Measurements from ENCODE around the gene FKBP2.

DNA sequence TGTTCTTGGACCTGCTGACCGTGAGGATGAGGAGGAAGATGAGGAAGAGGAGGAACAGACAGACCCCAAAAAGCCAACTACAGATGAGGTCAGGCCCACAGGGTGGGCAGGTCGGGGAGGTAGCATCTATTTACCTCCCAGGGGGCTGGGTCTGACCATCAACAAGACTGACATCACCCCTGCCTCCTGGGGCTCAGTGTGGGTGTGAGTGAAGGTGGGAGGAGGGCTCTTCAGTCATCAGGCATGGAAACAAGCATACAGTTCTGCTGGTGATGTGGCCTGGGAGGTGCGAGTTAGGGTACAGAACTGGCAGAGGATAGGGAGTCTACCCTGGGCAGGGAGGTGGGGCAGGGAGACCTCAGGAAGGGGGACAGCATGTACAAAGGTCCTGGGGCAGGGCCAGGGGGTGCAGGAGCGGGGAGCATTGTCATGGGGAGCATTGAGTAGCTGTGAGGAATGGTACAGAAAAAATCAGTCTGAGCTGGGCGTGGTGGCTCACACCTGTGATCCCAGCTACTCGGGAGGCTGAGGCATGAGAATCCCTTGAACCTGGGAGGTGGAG, 19.3 kb downstream of the FKBP2 start:
- TF ChIP-seq RXRA (IDR thresholded peaks at IDR 0.05) (no peak), NR2F2 (IDR thresholded peaks at IDR 0.05) (no peak)
- TF ChIP-seq, protein P1, sequence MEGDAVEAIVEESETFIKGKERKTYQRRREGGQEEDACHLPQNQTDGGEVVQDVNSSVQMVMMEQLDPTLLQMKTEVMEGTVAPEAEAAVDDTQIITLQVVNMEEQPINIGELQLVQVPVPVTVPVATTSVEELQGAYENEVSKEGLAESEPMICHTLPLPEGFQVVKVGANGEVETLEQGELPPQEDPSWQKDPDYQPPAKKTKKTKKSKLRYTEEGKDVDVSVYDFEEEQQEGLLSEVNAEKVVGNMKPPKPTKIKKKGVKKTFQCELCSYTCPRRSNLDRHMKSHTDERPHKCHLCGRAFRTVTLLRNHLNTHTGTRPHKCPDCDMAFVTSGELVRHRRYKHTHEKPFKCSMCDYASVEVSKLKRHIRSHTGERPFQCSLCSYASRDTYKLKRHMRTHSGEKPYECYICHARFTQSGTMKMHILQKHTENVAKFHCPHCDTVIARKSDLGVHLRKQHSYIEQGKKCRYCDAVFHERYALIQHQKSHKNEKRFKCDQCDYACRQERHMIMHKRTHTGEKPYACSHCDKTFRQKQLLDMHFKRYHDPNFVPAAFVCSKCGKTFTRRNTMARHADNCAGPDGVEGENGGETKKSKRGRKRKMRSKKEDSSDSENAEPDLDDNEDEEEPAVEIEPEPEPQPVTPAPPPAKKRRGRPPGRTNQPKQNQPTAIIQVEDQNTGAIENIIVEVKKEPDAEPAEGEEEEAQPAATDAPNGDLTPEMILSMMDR (IDR thresholded peaks at IDR 0.05; ENCODE audit: low read depth, low read length, missing input control), result no peak
- TF ChIP-seq, protein P2, sequence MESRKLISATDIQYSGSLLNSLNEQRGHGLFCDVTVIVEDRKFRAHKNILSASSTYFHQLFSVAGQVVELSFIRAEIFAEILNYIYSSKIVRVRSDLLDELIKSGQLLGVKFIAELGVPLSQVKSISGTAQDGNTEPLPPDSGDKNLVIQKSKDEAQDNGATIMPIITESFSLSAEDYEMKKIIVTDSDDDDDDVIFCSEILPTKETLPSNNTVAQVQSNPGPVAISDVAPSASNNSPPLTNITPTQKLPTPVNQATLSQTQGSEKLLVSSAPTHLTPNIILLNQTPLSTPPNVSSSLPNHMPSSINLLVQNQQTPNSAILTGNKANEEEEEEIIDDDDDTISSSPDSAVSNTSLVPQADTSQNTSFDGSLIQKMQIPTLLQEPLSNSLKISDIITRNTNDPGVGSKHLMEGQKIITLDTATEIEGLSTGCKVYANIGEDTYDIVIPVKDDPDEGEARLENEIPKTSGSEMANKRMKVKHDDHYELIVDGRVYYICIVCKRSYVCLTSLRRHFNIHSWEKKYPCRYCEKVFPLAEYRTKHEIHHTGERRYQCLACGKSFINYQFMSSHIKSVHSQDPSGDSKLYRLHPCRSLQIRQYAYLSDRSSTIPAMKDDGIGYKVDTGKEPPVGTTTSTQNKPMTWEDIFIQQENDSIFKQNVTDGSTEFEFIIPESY (IDR thresholded peaks at IDR 0.05), result no peak

Data from liver (tissue), 3 donors.